Measurements from ENCODE around the gene IREB2. TPM values are rescaled to one million over a fixed set of nuclear protein-coding genes. Genes with fewer than 3 reads are reported as not detected.

IREB2 gene, protein sequence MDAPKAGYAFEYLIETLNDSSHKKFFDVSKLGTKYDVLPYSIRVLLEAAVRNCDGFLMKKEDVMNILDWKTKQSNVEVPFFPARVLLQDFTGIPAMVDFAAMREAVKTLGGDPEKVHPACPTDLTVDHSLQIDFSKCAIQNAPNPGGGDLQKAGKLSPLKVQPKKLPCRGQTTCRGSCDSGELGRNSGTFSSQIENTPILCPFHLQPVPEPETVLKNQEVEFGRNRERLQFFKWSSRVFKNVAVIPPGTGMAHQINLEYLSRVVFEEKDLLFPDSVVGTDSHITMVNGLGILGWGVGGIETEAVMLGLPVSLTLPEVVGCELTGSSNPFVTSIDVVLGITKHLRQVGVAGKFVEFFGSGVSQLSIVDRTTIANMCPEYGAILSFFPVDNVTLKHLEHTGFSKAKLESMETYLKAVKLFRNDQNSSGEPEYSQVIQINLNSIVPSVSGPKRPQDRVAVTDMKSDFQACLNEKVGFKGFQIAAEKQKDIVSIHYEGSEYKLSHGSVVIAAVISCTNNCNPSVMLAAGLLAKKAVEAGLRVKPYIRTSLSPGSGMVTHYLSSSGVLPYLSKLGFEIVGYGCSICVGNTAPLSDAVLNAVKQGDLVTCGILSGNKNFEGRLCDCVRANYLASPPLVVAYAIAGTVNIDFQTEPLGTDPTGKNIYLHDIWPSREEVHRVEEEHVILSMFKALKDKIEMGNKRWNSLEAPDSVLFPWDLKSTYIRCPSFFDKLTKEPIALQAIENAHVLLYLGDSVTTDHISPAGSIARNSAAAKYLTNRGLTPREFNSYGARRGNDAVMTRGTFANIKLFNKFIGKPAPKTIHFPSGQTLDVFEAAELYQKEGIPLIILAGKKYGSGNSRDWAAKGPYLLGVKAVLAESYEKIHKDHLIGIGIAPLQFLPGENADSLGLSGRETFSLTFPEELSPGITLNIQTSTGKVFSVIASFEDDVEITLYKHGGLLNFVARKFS
- 37.7 to 49.8 TPM (median 46.4 TPM) in 5 replicates for total RNA-seq (2022; extraction: Qiagen RNA extraction; ENCODE audit: low read depth)

DNA sequence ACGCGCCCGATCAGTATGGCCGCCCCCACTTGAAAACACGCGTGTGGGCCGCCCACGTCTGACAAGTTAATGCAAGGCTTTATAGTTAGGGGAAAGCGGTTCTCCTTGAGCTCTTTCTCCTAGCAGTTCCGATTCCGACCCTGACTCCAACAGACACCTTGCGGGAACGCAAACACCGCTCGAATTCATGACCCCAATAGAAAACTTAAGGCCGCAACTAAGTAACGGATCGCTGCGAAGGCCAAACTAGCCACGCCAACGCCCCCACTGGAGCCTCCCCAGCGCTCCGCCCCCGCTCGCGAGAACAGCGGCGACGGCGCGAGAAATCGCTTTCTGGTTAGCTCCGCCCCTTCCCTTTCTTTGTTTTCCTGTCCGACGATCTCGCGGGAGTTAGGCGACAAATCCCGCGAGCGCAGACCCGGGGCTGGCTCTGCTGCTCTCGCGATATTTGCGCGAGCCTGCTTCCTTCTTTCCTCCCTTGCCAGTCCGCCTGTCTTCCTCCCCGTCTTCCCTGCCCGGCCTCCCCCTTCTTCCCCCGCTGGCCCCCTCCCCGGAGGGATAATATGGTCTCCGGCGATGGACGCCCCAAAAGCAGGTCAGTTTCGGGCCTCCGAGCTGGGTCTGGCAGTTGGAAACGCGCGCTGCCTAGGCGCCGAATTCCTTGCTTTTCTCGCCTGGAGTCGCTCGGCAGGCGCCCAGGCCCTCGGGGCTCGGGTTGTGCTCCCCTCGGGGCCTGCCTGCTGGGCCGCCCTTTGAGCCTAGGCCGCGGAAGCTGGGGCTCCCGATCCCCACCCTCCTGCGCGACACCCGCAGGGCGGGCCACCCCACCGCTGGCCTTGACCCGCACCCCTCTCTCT, at the start of gene IREB2:
Gene IREB2, plus strand, starts transcription at position 455 of the 857 bp plus-strand sequence. Its CDS starts 122 bp downstream, at position 577.

DNA sequence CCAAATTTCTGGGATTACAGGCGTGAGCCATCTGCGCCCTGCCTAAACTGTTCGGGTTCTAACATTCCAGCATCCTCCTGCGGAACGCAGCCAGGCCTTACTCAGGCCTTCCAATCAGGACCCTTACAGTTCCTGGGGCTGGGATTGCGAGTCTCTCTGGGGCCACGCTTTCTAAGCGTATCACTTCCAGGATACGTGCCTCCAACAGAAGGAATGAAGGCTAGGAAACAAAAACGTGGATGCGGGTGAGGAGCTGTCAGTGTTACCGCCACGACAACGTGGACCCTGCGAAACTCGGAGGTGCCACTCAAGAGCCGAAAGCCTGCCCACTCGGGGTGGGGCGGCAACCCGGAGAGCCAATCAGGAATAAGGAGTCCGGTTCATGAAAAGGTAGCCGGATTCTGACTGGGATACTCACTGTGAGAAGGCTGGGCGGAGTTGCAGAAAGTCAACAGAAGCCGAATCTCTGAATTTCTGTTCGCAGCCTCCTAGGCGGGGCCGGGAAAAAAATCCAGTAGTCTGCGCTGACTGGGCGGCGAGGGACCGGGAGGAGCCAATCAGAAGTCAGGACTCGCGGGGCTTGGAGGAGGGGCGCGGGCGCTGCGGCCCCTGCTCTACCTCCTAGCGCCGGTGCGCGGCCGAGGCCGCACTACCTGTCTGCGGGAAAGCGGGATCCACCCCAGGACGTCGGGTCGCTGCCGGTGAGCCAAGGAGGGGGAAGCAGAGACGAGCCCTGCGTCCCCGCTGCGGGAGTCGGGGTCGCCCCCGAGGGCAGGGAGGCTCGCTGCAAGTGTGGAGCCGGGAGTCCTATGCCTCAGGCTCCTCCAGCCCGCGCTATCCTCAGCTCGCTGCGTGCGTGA, 69.2 kb downstream of the IREB2 start, which contains the start of gene HYKK:
Gene HYKK, plus strand, starts transcription at position 607 of the 860 bp plus-strand sequence. CDS start 5,512 bp downstream, outside the sequence.

DNA sequence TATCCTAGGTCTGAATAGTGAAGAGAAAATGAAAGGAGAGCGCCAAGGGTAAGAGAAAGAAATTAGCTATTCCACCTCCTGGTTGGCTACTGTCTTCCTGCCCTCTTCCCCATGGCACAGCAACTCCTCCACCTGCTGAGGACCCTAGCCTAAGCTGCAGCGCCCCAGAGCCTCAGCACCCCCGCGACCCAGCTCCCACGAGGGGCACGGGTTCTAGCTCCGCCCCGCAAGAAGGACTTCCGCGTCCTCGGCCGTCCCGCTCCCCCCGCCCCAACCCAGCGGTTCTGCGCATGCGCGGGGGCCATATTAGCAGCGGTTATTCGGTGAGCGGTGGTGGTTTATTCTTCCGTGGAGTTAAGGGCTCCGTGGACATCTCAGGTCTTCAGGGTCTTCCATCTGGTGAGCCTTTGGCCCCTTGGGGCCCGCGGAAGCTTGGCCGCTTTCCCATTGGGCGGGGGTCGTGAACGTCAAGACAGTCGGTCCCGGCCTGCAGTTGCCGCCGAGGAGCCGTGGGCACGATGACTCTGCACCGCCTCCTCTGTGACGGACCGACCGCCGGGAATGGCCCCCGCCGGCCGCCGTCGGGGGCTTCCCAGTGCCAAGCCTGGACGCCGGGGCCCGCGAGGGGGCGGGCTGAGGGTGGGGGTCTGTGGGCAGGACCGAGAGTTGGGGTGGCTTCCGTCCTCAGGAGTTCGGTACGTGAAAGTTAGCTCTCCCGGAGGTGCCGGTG, 102.3 kb downstream of the IREB2 start, which contains the start of gene PSMA4:
Gene PSMA4, plus strand, starts transcription at position 304 of the 730 bp plus-strand sequence. CDS start 1,484 bp downstream, outside the sequence.

Other genes with a start within 250 kb of the IREB2 start
- 0.17 to 0.59 TPM (median 0.31 TPM) in 5 replicates for gene ACSBG1, start 203.7 kb upstream of the IREB2 start, total RNA-seq (2022; extraction: Qiagen RNA extraction; ENCODE audit: low read depth)
- gene DNAJA4, start 173.7 kb upstream of the IREB2 start, total RNA-seq (2022; extraction: Qiagen RNA extraction; ENCODE audit: low read depth): 0.08 TPM in 1 of 5 replicates, not detected in the others
- gene SKIC8, start 138.6 kb upstream of the IREB2 start, total RNA-seq (2022; extraction: Qiagen RNA extraction; ENCODE audit: low read depth): 77.4 to 115 TPM (median 86.8 TPM) in 5 replicates
- 1.2 to 2.2 TPM (median 1.5 TPM) in 5 replicates for gene CRABP1, start 97.9 kb upstream of the IREB2 start, total RNA-seq (2022; extraction: Qiagen RNA extraction; ENCODE audit: low read depth)
- gene HYKK, start 69.4 kb downstream of the IREB2 start, total RNA-seq (2022; extraction: Qiagen RNA extraction; ENCODE audit: low read depth): 6.0 to 7.6 TPM (median 6.1 TPM) in 5 replicates
- gene PSMA4, start 102.2 kb downstream of the IREB2 start, total RNA-seq (2022; extraction: Qiagen RNA extraction; ENCODE audit: low read depth): 379 to 479 TPM (median 406 TPM) in 5 replicates
- 30.9 to 35.7 TPM (median 33.6 TPM) in 5 replicates for gene CHRNA5, start 127.3 kb downstream of the IREB2 start, total RNA-seq (2022; extraction: Qiagen RNA extraction; ENCODE audit: low read depth)
- gene CHRNA3, start 182.8 kb downstream of the IREB2 start, total RNA-seq (2022; extraction: Qiagen RNA extraction; ENCODE audit: low read depth): 0.35 to 0.96 TPM (median 0.64 TPM) in 5 replicates
- 0.52 to 1.6 TPM (median 1.1 TPM) in 5 replicates for gene CHRNB4, start 203.0 kb downstream of the IREB2 start, total RNA-seq (2022; extraction: Qiagen RNA extraction; ENCODE audit: low read depth)

Measured in A549 treated with GW870086 at 1 μM for 4 hours (cell line).